Measurements from ENCODE around the gene SLC6A3.
A peak's percentile ranks its signal among the peaks of the same experiment; 100 is the strongest.

SLC6A3 gene

GRCh38 chr5:1347571-1347970, 97.7 kb downstream of the SLC6A3 start:
- no peak for DNase-seq (ENCODE audit: low read depth)

GRCh38 chr5:1346627-1347440, 98.4 kb downstream of the SLC6A3 start:
- DNase-seq (ENCODE audit: low read depth): no peak

- no peak for DNase-seq (ENCODE audit: low read depth)
Observed at GRCh38 chr5:1345876-1346626, 99.2 kb downstream of the SLC6A3 start.

- peak; percentile 87 for DNase-seq (ENCODE audit: low read depth)
Observed at GRCh38 chr5:1344975-1345838, 100.0 kb downstream of the SLC6A3 start, which contains the start of gene CLPTM1L. TSS of gene CLPTM1L (minus strand) at chr5:1345099. CDS start at chr5:1344841, 258 bp downstream.

GRCh38 chr5:1343931-1344901, 101.0 kb downstream of the SLC6A3 start:
- DNase-seq (ENCODE audit: low read depth): peak; percentile 5

- no peak for DNase-seq (ENCODE audit: low read depth)
Observed at GRCh38 chr5:1343315-1343751, 101.9 kb downstream of the SLC6A3 start.
